ENCODE data around the gene ANKRD39.

GRCh38 chr2:96831679-96832078, 26.1 kb downstream of the ANKRD39 start:
- no peak for TF ChIP-seq EP300 (IDR thresholded peaks at IDR 0.05)
- TF ChIP-seq, protein P1, sequence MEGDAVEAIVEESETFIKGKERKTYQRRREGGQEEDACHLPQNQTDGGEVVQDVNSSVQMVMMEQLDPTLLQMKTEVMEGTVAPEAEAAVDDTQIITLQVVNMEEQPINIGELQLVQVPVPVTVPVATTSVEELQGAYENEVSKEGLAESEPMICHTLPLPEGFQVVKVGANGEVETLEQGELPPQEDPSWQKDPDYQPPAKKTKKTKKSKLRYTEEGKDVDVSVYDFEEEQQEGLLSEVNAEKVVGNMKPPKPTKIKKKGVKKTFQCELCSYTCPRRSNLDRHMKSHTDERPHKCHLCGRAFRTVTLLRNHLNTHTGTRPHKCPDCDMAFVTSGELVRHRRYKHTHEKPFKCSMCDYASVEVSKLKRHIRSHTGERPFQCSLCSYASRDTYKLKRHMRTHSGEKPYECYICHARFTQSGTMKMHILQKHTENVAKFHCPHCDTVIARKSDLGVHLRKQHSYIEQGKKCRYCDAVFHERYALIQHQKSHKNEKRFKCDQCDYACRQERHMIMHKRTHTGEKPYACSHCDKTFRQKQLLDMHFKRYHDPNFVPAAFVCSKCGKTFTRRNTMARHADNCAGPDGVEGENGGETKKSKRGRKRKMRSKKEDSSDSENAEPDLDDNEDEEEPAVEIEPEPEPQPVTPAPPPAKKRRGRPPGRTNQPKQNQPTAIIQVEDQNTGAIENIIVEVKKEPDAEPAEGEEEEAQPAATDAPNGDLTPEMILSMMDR (IDR thresholded peaks at IDR 0.05), result no peak
- TF ChIP-seq POLR2AphosphoS5 (IDR thresholded peaks at IDR 0.05), result no peak
